SK-N-MC (cell line): ENCODE measurements around the gene MAML2.

Experiments used
- DNase-seq: peaks from one replicate; pipeline ENCODE4 v3.0.0-alpha.2; 2011; ENCODE audit warnings: low read depth, low spot score
- H3K27ac ChIP-seq: fragments of 200-600 bp; sonication (generic); 2 replicates; pipeline ENCODE4 v1.5.1; 2016; ENCODE audit warnings: mixed run types
- H3K36me3 ChIP-seq: fragments of 200-600 bp; sonication (generic); 2 replicates; pipeline ENCODE4 v1.6.1; 2017; ENCODE audit warnings: antibody characterized with exemption, low read length, mixed read lengths; ENCODE audit not compliant: insufficient read depth
- H3K4me3 ChIP-seq: fragments of 200-600 bp; sonication (generic); 2 replicates; pipeline ENCODE4 v1.5.1; 2016
- H3K9ac ChIP-seq: fragments of 200-600 bp; sonication (generic); 2 replicates; pipeline ENCODE4 v1.8.0; 2017; ENCODE audit warnings: mixed run types, mixed read lengths; ENCODE audit not compliant: insufficient read length
- H3K9me3 ChIP-seq: fragments of 200-600 bp; sonication (generic); 2 replicates; pipeline ENCODE4 v1.6.1; 2017; ENCODE audit warnings: low read depth, mild to moderate bottlenecking, antibody characterized with exemption, low read length, moderate library complexity, mixed read lengths
- EZH2 ChIP-seq: fragments of 200-600 bp; sonication (generic); IDR thresholded peaks from one replicate; pipeline ENCODE4 v1.6.1; 2017; ENCODE audit warnings: antibody characterized with exemption
- FOXP2 ChIP-seq: optimal IDR thresholded peaks from 2 replicates; pipeline ENCODE3; 2011; ENCODE audit warnings: mild to moderate bottlenecking, moderate library complexity; ENCODE audit not compliant: insufficient read depth; ENCODE audit errors: extremely low read length, control extremely low read depth
- POLR2AphosphoS5 ChIP-seq: IDR thresholded peaks from 2 replicates; pipeline ENCODE4 v1.6.1; 2012; ENCODE audit warnings: mild to moderate bottlenecking, low read depth, low read length, borderline replicate concordance

Gene MAML2

DNA sequence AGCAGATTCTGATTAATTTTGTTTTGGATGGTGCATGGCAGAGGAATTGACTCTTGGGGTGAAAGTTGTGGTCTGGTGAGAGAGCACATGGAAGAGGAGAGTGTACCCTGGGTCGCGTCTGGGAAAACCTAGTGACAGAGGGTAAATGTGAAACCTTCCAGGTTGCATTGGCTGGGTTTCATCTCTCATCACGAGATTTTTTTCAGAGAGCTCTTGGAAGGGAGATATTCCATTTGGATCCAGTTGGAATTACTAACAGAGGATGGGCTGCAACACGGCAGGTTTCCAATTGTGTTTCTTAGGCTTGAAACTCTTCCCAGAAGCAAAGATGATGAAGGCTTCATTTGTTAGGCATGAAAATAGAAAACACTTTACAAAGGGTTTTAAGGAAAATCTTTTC lies 309.4 kb downstream of the MAML2 start:
- Histone ChIP-seq H3K27ac (no peak overlapping the region), H3K9ac (no peak overlapping the region), H3K4me3 (no peak overlapping the region), H3K36me3 (no peaks in the 10 kb centered on the region), H3K9me3 (no peaks in the 10 kb centered on the region)
- no peak for TF ChIP-seq FOXP2
- no peak for TF ChIP-seq EZH2
- TF ChIP-seq POLR2AphosphoS5 = no peak
- no peak for DNase-seq

DNA sequence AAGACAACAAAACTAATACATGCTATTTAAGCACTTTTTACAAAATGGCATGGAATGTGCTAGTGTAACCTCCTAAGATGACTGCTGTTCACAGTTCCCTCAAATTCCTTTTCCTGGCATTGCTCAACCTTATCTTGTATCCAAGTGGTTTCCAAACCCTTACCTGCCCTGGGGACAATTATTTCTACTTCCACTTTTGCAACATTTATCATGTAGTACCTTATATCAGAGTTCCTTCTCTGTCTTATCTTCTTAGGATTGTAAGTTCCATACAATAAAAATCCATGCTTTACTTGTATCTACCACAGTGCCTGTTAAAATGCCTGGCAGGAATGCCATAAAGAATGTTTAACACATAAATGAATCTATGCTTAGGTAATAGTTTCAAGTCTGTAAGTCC lies 309.9 kb downstream of the MAML2 start:
- TF ChIP-seq FOXP2 (no peak), POLR2AphosphoS5 (no peak), EZH2 (no peak)
- Histone ChIP-seq H3K27ac (no peak overlapping the region), H3K9me3 (no peaks in the 10 kb centered on the region), H3K4me3 (no peak overlapping the region), H3K36me3 (no peaks in the 10 kb centered on the region), H3K9ac (no peak overlapping the region)
- no peak for DNase-seq

DNA sequence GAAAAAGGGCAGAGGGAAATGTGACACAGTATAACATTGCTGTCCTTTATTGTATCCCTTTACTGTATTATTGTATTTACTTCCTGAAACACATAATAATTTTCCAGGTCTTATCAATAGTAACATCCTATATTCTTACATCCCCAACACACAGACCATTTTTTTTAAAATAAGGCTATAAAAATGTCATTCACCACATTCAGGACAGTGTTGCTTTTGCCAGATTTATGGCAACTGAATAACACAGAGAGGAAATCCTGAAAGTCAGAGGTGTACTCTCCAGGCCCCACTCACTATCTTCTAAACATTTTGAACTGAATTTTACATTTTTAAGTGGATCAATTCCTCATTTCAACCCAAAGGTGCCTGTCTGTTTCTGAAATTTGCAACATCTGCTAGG lies 314.2 kb downstream of the MAML2 start:
- TF ChIP-seq EZH2 (no peak), POLR2AphosphoS5 (no peak)
- DNase-seq = no peak
- no peak overlapping the region for H3K4me3 ChIP-seq
- H3K9me3 ChIP-seq = no peaks in the 10 kb centered on the region
- H3K27ac ChIP-seq = no peak overlapping the region
- no peaks in the 10 kb centered on the region for H3K36me3 ChIP-seq
- H3K9ac ChIP-seq = no peak overlapping the region

DNA sequence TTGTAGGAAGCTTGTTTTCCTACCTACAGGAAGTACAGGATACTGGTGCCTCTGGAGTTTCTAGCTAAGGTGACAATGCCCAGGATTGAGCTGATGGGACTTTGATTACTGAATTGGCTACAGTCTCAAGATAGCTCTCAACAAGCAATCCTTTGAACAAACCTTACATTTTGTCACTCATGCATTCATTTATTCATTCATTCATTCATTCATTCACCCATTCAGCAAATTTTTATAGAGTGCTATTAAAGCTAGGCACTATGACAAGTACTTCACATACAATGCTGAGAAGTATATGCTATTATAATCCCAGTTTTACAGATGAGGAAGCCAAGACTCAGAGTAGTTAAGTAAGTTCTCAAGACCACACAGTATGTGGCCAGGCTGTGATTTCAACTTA lies 316.0 kb downstream of the MAML2 start:
- no peak for DNase-seq
- H3K27ac ChIP-seq = no peak overlapping the region
- no peak overlapping the region for H3K4me3 ChIP-seq
- TF ChIP-seq POLR2AphosphoS5 = no peak
- no peak for TF ChIP-seq FOXP2
- TF ChIP-seq EZH2 = no peak
- H3K36me3 ChIP-seq = no peaks in the 10 kb centered on the region
- no peaks in the 10 kb centered on the region for H3K9me3 ChIP-seq
- H3K9ac ChIP-seq = no peak overlapping the region

DNA sequence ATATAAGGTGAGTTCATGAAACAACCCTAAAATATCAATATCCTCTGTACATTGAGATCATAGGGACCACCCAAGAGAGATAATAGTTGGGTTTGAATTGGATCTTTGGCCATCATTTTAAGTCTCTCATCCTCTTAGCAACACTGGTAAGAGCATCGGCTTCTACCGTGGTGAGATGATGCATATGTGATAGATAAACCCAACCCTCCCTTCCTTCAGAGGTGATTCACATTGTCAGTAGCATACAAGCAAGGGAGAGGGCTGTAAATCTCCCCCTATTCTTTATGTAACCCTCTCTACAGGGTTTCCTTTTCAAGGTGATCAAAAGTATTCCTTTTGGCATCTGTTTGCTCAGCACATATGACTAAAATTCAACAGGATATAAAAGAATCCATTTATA lies 316.7 kb downstream of the MAML2 start:
- H3K9me3 ChIP-seq = no peaks in the 10 kb centered on the region
- DNase-seq = no peak
- H3K27ac ChIP-seq = no peak overlapping the region
- H3K9ac ChIP-seq = no peak overlapping the region
- H3K4me3 ChIP-seq = no peak overlapping the region
- no peak for TF ChIP-seq POLR2AphosphoS5
- no peak for TF ChIP-seq EZH2
- TF ChIP-seq FOXP2 = no peak
- H3K36me3 ChIP-seq = no peaks in the 10 kb centered on the region

DNA sequence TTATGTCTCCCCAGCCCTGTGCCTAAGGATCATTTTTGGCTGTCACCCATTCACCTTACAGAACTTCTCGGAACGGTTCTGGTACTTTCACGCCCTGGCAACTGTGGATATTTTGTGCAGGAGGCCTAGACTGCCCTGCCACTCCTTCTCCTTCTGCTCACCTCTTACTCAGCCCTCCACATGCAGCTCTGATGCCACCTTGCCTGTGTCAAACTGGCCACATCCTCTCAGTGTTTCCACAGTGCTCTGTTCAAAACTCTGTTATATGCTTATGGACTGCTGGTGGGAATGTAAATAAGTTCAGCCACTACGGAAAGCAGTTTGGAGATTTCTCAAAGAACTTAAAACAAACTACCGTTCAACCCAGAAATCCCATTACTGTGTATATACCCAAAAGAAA lies 318.3 kb downstream of the MAML2 start:
- DNase-seq = no peak

DNA sequence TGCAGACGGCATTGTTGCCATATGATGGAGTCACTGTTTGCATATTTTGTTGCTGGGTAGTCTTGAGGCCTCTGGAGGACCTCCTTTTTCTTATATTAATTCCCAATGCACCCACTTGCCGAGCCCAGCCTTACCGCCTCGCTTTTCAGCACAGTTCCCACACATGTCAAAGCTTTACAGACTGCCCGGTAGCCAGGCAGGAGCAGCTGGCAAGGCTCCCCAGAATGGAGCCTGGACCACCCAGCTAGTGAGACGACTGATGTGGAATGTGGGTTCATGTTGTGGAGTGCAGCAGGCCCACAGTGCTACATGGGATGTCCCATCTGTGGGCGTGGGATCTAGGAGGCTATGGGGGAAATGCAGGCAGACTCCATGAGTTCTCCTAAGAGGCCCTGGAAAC lies 319.7 kb downstream of the MAML2 start:
- H3K36me3 ChIP-seq = no peaks in the 10 kb centered on the region
- no peak for DNase-seq
- no peaks in the 10 kb centered on the region for H3K9me3 ChIP-seq
- H3K27ac ChIP-seq = no peak overlapping the region
- TF ChIP-seq FOXP2 (no peak), POLR2AphosphoS5 (no peak)
- no peak overlapping the region for H3K9ac ChIP-seq
- no peak overlapping the region for H3K4me3 ChIP-seq

More for the DNA sequence above, 318.3 kb downstream of the MAML2 start:
- H3K9me3 ChIP-seq = no peaks in the 10 kb centered on the region
- no peak for TF ChIP-seq FOXP2
- no peak for TF ChIP-seq EZH2
- TF ChIP-seq POLR2AphosphoS5 = no peak
- H3K4me3 ChIP-seq = no peak overlapping the region
- no peak overlapping the region for H3K27ac ChIP-seq
- H3K9ac ChIP-seq = no peak overlapping the region
- no peaks in the 10 kb centered on the region for H3K36me3 ChIP-seq

DNA sequence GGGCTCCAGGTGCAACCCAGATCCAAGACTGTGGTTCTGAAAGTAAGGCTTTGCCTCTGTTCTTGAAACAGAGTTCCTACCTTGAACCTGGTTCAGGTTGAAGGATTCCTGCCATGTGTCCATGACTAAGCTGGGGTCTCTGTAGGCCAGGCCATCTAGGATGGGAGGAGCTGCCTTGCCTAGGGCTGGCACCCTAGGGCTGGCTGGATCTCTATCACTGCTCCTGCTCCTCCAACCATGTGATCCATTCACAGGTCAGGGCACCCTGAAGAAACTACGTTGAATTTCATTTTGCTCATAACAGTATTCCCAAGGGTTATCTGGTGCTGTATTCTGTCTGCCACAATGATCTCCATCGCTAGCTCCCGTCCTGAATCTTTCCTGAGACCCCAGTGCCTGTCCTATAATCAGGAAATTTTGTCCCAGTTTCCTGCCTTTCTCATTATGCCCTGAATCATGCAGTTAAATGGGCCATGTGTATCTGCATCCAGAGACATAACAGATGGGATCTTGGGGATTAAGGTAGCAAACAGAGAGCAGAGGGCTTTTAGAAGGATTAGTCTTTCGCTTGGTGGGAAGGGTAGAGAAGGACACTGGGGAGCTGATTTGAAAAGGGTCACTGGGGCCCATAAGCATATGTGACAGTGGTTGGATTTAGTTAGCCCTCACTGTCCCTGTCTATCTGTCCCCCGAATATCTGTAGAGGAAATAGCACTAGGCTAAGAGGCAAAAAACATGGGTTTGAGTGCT lies 320.9 kb downstream of the MAML2 start:
- no peak overlapping the region for H3K27ac ChIP-seq
- DNase-seq = no peak
- H3K9me3 ChIP-seq = no peaks in the 10 kb centered on the region
- no peak overlapping the region for H3K4me3 ChIP-seq
- H3K36me3 ChIP-seq = no peaks in the 10 kb centered on the region
- TF ChIP-seq POLR2AphosphoS5 (no peak), FOXP2 (no peak), EZH2 (no peak)
- no peak overlapping the region for H3K9ac ChIP-seq
